RWPE2 (cell line): Measurements from ENCODE around the gene HHAT.
"Not testable (repeated sequence)": the region's sequence is repeated elsewhere in the genome, so short reads cannot be mapped to it uniquely, and the experiment has no call there.

Experiments used
- ATAC-seq: fragments of 200-7000 bp; cut with Tn5 transposase; 3 replicates; pipeline ENCODE4 v1.9.1; 2021; ENCODE audit warnings: low read depth
- DNase-seq: peaks from one replicate; pipeline ENCODE4 v3.0.0-alpha.2; 2020; ENCODE audit warnings: low spot score
- H3K27ac ChIP-seq: fragments of 450-650 bp; 2 replicates; pipeline ENCODE4 v1.5.1; 2017; ENCODE audit warnings: mild to moderate bottlenecking; ENCODE audit not compliant: poor library complexity, severe bottlenecking
- H3K27me3 ChIP-seq: fragments of 250-450 bp; sonication (Bioruptor Pico); 2 replicates; pipeline ENCODE4 v1.5.1; 2021; ENCODE audit warnings: mild to moderate bottlenecking, moderate library complexity; ENCODE audit not compliant: insufficient read depth, poor library complexity, severe bottlenecking
- H3K36me3 ChIP-seq: fragments of 250-450 bp; sonication (Bioruptor Pico); 2 replicates; pipeline ENCODE4 v1.5.1; 2020; ENCODE audit warnings: low read depth, mild to moderate bottlenecking, moderate library complexity
- H3K4me1 ChIP-seq: fragments of 250-450 bp; sonication (Bioruptor Pico); 2 replicates; pipeline ENCODE4 v1.5.1; 2021; ENCODE audit warnings: mild to moderate bottlenecking, moderate library complexity; ENCODE audit not compliant: insufficient read depth, poor library complexity, severe bottlenecking
- H3K4me3 ChIP-seq: fragments of 250-450 bp; sonication (Bioruptor Pico); 2 replicates; pipeline ENCODE4 v1.5.1; 2021; ENCODE audit warnings: mild to moderate bottlenecking, moderate library complexity; ENCODE audit not compliant: severe bottlenecking
- H3K9me3 ChIP-seq: fragments of 250-450 bp; sonication (Bioruptor Pico); 2 replicates; pipeline ENCODE4 v1.5.1; 2021; ENCODE audit warnings: mild to moderate bottlenecking, moderate library complexity; ENCODE audit not compliant: severe bottlenecking
- TF ChIP-seq, protein P1 (sequence below): fragments of 450-650 bp; IDR thresholded peaks from one replicate; pipeline ENCODE4 v1.5.1; 2017; ENCODE audit warnings: mild to moderate bottlenecking, moderate library complexity; ENCODE audit not compliant: poor library complexity, severe bottlenecking

The HHAT gene

DNA sequence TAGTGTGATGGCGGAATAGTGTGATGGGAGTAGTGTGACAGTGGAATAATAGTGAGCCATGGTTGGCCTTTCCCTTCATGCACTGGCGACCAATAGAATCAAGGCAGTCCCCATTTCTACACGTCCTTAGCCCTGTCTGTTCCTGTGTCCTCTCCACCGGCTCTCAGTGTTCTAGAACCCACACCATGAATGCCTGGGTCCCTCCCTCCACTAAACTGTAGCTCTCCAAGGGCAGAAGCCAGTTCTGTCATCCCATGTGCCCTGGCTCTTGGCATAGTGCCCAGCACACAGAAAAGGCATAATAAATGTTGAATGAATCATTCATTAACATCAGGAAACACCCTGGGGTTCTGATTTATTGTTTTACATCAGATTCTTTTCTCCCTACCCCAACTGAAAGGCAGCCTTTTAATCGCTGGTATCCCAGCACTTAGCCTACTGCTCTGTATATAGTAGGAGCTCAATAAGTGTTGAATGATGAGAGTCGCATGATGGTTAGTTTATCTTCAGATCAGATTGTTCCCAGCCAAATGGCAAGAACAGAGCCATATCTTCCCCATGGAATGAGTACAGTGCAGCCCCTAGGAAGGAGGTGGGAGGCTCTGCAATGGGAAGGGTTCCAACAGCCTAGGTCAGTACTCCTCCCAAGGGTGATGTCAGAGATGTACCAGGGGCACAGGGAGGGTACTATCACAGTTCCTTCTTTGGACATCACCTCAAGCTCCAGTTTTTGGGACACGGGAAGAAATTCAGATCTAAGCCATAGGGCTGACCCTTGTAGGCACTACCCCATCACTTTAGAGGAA is 325.7 kb downstream of the HHAT start:
- no peak overlapping the region for H3K27ac ChIP-seq
- H3K27me3 ChIP-seq, result no peaks in the 10 kb centered on the region
- TF ChIP-seq, protein P1, sequence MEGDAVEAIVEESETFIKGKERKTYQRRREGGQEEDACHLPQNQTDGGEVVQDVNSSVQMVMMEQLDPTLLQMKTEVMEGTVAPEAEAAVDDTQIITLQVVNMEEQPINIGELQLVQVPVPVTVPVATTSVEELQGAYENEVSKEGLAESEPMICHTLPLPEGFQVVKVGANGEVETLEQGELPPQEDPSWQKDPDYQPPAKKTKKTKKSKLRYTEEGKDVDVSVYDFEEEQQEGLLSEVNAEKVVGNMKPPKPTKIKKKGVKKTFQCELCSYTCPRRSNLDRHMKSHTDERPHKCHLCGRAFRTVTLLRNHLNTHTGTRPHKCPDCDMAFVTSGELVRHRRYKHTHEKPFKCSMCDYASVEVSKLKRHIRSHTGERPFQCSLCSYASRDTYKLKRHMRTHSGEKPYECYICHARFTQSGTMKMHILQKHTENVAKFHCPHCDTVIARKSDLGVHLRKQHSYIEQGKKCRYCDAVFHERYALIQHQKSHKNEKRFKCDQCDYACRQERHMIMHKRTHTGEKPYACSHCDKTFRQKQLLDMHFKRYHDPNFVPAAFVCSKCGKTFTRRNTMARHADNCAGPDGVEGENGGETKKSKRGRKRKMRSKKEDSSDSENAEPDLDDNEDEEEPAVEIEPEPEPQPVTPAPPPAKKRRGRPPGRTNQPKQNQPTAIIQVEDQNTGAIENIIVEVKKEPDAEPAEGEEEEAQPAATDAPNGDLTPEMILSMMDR, result no peak
- H3K36me3 ChIP-seq, result no peaks in the 10 kb centered on the region
- DNase-seq, result no peak
- no peaks in the 10 kb centered on the region for H3K9me3 ChIP-seq
- no peaks in the 10 kb centered on the region for H3K4me1 ChIP-seq
- no peak for ATAC-seq
- H3K4me3 ChIP-seq, result no peak overlapping the region

DNA sequence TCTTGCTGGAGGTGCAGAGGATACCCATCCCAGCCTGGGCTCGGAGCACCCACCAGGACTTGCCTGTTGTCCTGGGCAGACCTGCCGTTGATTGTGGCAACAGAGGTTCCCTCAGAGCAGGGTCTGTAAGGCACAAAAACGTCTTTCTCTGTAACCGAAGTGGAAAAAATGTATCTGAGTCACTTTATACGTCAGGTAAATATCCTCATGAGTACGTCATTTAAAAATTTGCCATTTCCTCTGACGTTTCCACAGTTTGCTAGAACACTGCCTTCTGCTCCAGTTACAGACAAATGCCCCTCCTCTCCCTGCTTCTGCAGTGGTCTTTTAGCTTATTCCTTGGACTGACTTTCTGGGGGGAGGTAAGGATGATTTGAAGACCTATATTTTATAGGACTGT is 326.8 kb downstream of the HHAT start:
- no peaks in the 10 kb centered on the region for H3K9me3 ChIP-seq
- TF ChIP-seq, protein P1, result no peak
- no peaks in the 10 kb centered on the region for H3K4me1 ChIP-seq
- H3K27ac ChIP-seq, result no peak overlapping the region
- no peak for ATAC-seq
- no peaks in the 10 kb centered on the region for H3K36me3 ChIP-seq
- no peak overlapping the region for H3K4me3 ChIP-seq
- no peak for DNase-seq
- no peaks in the 10 kb centered on the region for H3K27me3 ChIP-seq

DNA sequence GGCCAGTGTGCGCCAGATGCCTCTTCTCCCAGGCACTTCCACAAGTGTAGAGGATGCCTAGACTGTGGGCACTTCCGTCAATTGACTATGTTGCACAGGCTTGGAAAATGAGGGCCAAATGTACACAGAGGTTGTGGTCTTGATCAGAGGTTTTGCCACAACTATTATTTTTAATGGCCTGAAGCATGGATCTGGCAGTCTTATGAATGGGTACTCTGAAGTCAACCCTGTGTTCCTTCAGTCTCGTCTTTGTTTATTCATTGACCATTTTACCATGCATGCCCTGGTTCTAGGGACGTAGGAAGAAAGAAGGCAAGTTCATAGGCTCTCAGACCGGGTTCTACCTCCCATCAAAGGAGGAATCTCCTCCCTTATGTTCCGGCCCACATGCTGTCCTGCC is 329.1 kb downstream of the HHAT start:
- Histone ChIP-seq H3K27ac (no peak overlapping the region), H3K9me3 (no peaks in the 10 kb centered on the region), H3K36me3 (no peaks in the 10 kb centered on the region), H3K4me1 (no peaks in the 10 kb centered on the region), H3K27me3 (no peaks in the 10 kb centered on the region), H3K4me3 (no peak overlapping the region)
- no peak for ATAC-seq
- no peak for DNase-seq
- TF ChIP-seq, protein P1, result no peak

DNA sequence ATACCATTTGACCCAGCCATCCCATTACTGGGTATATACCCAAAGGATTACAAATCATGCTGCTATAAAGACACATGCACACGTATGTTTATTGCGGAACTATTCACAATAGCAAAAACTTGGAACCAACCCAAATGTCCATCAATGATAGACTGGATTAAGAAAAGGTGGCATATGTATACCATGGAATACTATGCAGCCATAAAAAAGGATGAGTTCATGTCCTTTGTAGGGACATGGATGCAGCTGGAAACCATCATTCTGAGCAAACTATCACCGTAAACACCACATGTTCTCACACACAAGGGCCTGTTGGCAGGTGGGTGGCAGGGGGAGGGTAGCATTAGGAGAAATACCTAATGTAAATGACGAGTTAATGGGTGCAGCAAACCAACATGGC is 332.8 kb downstream of the HHAT start:
- not testable (repeated sequence) for H3K4me3 ChIP-seq, H3K27ac ChIP-seq, DNase-seq, H3K36me3 ChIP-seq, H3K9me3 ChIP-seq, H3K4me1 ChIP-seq, ATAC-seq, H3K27me3 ChIP-seq

DNA sequence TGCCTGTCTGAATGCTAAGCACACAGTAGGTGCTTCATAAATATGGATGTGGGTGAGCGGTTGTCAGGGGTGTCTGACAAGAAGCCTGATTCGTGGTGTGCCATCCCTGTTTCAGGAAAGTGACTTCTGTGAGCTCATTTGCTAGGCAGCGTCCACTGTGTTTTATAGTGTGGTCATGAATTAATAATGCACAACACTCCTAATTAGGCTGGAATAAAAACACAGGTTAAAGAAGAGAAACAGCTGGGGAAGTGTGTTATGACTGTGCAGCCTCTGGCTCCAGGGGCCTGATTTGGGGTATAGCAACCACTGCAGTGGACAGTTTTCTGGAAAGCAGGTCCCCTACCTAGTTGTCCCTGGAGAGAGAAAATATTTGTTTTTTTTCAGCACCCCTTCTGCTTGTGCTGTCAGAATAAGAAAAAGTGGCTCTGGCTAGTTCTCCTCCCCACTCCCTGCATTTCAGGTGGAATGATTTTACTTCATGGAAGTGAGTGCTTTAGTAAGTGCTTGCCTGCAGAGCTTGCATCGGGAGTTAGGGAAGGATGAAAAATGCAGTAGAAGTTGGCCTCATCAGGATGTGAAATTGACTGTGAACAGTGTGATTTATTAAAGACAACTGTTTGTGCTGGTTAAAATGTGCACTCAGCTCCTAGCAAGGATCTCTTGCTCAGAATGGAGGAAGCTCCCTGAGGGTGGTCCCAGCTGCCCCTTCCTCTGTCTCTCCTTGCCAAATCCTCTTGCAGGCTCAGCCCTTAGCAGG is 333.8 kb downstream of the HHAT start:
- Histone ChIP-seq H3K36me3 (no peaks in the 10 kb centered on the region), H3K4me3 (no peak overlapping the region), H3K9me3 (no peaks in the 10 kb centered on the region), H3K27ac (no peak overlapping the region), H3K4me1 (no peaks in the 10 kb centered on the region), H3K27me3 (no peaks in the 10 kb centered on the region)
- no peak for DNase-seq
- ATAC-seq, result no peak
- TF ChIP-seq, protein P1, result no peak
